Activated CD8-positive, alpha-beta memory T cell treated with anti-CD3 and anti-CD28 coated beads, Interleukin-2, amount 50 U/mL, for 1 hour (primary cell): ENCODE data around the gene COL4A4.

Experiments used
- DNase-seq: peaks from one replicate; pipeline ENCODE4 v3.0.0-alpha.2; 2020; ENCODE audit errors: extremely low read depth

COL4A4 gene

GRCh38 chr2:227161947-227162346, 2.1 kb downstream of the COL4A4 start:
- DNase-seq: no peak

GRCh38 chr2:227160164-227160563, 3.8 kb downstream of the COL4A4 start:
- DNase-seq: no peak

- DNase-seq: no peak
Observed at GRCh38 chr2:227154986-227155774, 8.8 kb downstream of the COL4A4 start.

- DNase-seq: no peak
Observed at GRCh38 chr2:227153758-227154486, 10.1 kb downstream of the COL4A4 start.

- no peak for DNase-seq
Observed at GRCh38 chr2:227153307-227153706, 10.7 kb downstream of the COL4A4 start.

- no peak for DNase-seq
Observed at GRCh38 chr2:227152093-227152766, 11.8 kb downstream of the COL4A4 start.

- no peak for DNase-seq
Observed at GRCh38 chr2:227150222-227150936, 13.6 kb downstream of the COL4A4 start.

GRCh38 chr2:227148106-227148505, 15.9 kb downstream of the COL4A4 start:
- DNase-seq: no peak

GRCh38 chr2:227147023-227147422, 17.0 kb downstream of the COL4A4 start:
- no peak for DNase-seq

- no peak for DNase-seq
Observed at GRCh38 chr2:227146456-227146855, 17.5 kb downstream of the COL4A4 start.

- no peak for DNase-seq
Observed at GRCh38 chr2:227143895-227144294, 20.1 kb downstream of the COL4A4 start.

GRCh38 chr2:227141301-227141700, 22.7 kb downstream of the COL4A4 start:
- DNase-seq: no peak

GRCh38 chr2:227134591-227134990, 29.4 kb downstream of the COL4A4 start:
- no peak for DNase-seq

- DNase-seq: no peak
Observed at GRCh38 chr2:227132986-227133385, 31.0 kb downstream of the COL4A4 start.

GRCh38 chr2:227130636-227131035, 33.4 kb downstream of the COL4A4 start:
- no peak for DNase-seq

- no peak for DNase-seq
Observed at GRCh38 chr2:227127201-227127600, 36.8 kb downstream of the COL4A4 start.

- DNase-seq: no peak
Observed at GRCh38 chr2:227125506-227125905, 38.5 kb downstream of the COL4A4 start.

- DNase-seq: no peak
Observed at GRCh38 chr2:227124811-227125210, 39.2 kb downstream of the COL4A4 start.

GRCh38 chr2:227123697-227124096, 40.3 kb downstream of the COL4A4 start:
- DNase-seq: no peak

GRCh38 chr2:227118353-227118752, 45.7 kb downstream of the COL4A4 start:
- no peak for DNase-seq

GRCh38 chr2:227117852-227118251, 46.2 kb downstream of the COL4A4 start:
- no peak for DNase-seq

GRCh38 chr2:227117027-227117426, 47.0 kb downstream of the COL4A4 start:
- DNase-seq: no peak
